GM19463 (cell line): Measurements from ENCODE around the gene CEP170.
A peak's percentile ranks its signal among the peaks of the same experiment; 100 is the strongest.
"Not testable (repeated sequence)": the region's sequence is repeated elsewhere in the genome, so short reads cannot be mapped to it uniquely, and the experiment has no call there.

Experiments used
- ATAC-seq: cut with Tn5 transposase; IDR thresholded peaks from one replicate; pipeline ENCODE4 v1.9.1; 2021; ENCODE audit warnings: mild to moderate bottlenecking, moderate library complexity; ENCODE audit not compliant: unreplicated experiment

The CEP170 gene

GRCh38 chr1:243183661-243184060 is 71.4 kb downstream of the CEP170 start:
- ATAC-seq, result not testable (repeated sequence)

GRCh38 chr1:243183176-243183575 is 71.9 kb downstream of the CEP170 start:
- ATAC-seq, result not testable (repeated sequence)

- ATAC-seq, result no peak
Measured at GRCh38 chr1:243179720-243180119, 75.4 kb downstream of the CEP170 start.

- not testable (repeated sequence) for ATAC-seq
Measured at GRCh38 chr1:243177792-243178191, 77.3 kb downstream of the CEP170 start.

- not testable (repeated sequence) for ATAC-seq
Measured at GRCh38 chr1:243173758-243174369, 81.2 kb downstream of the CEP170 start.

GRCh38 chr1:243164911-243165310 is 90.2 kb downstream of the CEP170 start:
- ATAC-seq, result not testable (repeated sequence)

- ATAC-seq, result not testable (repeated sequence)
Measured at GRCh38 chr1:243150906-243151305, 104.2 kb downstream of the CEP170 start.

GRCh38 chr1:243149120-243149519 is 106.0 kb downstream of the CEP170 start:
- not testable (repeated sequence) for ATAC-seq

GRCh38 chr1:243147351-243147750 is 107.7 kb downstream of the CEP170 start:
- ATAC-seq, result not testable (repeated sequence)

- not testable (repeated sequence) for ATAC-seq
Measured at GRCh38 chr1:243140498-243140897, 114.6 kb downstream of the CEP170 start.

- not testable (repeated sequence) for ATAC-seq
Measured at GRCh38 chr1:243122876-243123409, 132.1 kb downstream of the CEP170 start.

- ATAC-seq, result not testable (repeated sequence)
Measured at GRCh38 chr1:243121939-243122338, 133.1 kb downstream of the CEP170 start.

GRCh38 chr1:243118601-243119322 is 136.3 kb downstream of the CEP170 start:
- not testable (repeated sequence) for ATAC-seq

- ATAC-seq, result not testable (repeated sequence)
Measured at GRCh38 chr1:243116187-243116586, 138.9 kb downstream of the CEP170 start.

- not testable (repeated sequence) for ATAC-seq
Measured at GRCh38 chr1:243114769-243115168, 140.3 kb downstream of the CEP170 start.

- ATAC-seq, result peak; percentile 87
Measured at GRCh38 chr1:243114059-243114713, 140.9 kb downstream of the CEP170 start.

- ATAC-seq, result not testable (repeated sequence)
Measured at GRCh38 chr1:243107171-243107570, 147.9 kb downstream of the CEP170 start.

- ATAC-seq, result not testable (repeated sequence)
Measured at GRCh38 chr1:243105652-243106332, 149.3 kb downstream of the CEP170 start.

- not testable (repeated sequence) for ATAC-seq
Measured at GRCh38 chr1:243105104-243105503, 150.0 kb downstream of the CEP170 start.

- not testable (repeated sequence) for ATAC-seq
Measured at GRCh38 chr1:243104452-243104851, 150.6 kb downstream of the CEP170 start.

- not testable (repeated sequence) for ATAC-seq
Measured at GRCh38 chr1:243101551-243102050, 153.5 kb downstream of the CEP170 start.
